22Rv1 (cell line): ENCODE measurements around the gene ELOVL1.
A peak's percentile ranks its signal among the peaks of the same experiment; 100 is the strongest.
"Not testable (repeated sequence)": the region's sequence is repeated elsewhere in the genome, so short reads cannot be mapped to it uniquely, and the experiment has no call there.

Experiments used
- H3K27ac ChIP-seq: fragments of 450-650 bp; 2 replicates; pipeline ENCODE4 v1.5.1; 2017
- CTCF ChIP-seq: fragments of 450-650 bp; IDR thresholded peaks from 2 replicates; pipeline ENCODE4 v1.5.1; 2017; ENCODE audit warnings: mild to moderate bottlenecking
- ZFX ChIP-seq: fragments of 450-650 bp; IDR thresholded peaks from 2 replicates; pipeline ENCODE4 v1.6.1; 2017; ENCODE audit warnings: antibody characterized with exemption, borderline replicate concordance

ELOVL1 gene

GRCh38 chr1:43367904-43368645 lies at the start of gene ELOVL1:
ELOVL1 (minus strand) TSS chr1:43368011; CDS start chr1:43365609, 2,402 bp downstream.
- TF ChIP-seq ZFX (no peak), CTCF (peak; percentile 27)
- H3K27ac ChIP-seq, result peak within 1 kb of the TSS; percentile 95

GRCh38 chr1:43415901-43416300 lies 48.1 kb upstream of the ELOVL1 start:
- TF ChIP-seq ZFX (no peak), CTCF (no peak)
- H3K27ac ChIP-seq, result no peak overlapping the region

GRCh38 chr1:43414634-43415223 lies 46.9 kb upstream of the ELOVL1 start:
- no peak for TF ChIP-seq ZFX
- TF ChIP-seq CTCF, result peak; percentile 63
- H3K27ac ChIP-seq, result no peak overlapping the region

GRCh38 chr1:43413426-43413825 lies 45.6 kb upstream of the ELOVL1 start:
- not testable (repeated sequence) for H3K27ac ChIP-seq

DNA sequence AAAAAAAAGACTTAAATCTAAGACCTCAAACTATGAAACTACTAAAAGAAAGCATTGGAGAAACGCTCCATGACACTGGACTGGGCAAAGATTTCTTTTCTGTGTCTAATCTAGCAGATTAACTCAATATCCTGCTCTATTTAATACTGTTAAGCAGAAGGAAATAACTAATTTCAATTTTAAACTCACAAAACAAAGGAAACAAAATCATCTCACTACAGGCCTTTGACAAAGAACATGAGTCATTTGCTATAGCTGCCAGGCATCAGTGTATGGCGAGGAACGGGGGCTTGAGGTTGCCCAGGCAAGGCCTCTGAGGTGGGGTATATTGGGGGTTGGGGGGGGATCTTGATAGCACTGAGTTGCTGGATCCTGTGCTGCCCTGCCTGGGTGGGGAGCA lies 42.8 kb upstream of the ELOVL1 start:
- no peak overlapping the region for H3K27ac ChIP-seq
- no peak for TF ChIP-seq CTCF
- TF ChIP-seq ZFX, result no peak

- TF ChIP-seq ZFX (no peak), CTCF (no peak)
- no peak overlapping the region for H3K27ac ChIP-seq
Observed at GRCh38 chr1:43405876-43406234, 38.0 kb upstream of the ELOVL1 start.

- no peak overlapping the region for H3K27ac ChIP-seq
Observed at GRCh38 chr1:43405219-43405875, 37.5 kb upstream of the ELOVL1 start.

More at GRCh38 chr1:43405219-43405875, 37.5 kb upstream of the ELOVL1 start:
- TF ChIP-seq ZFX (no peak), CTCF (no peak)
